ENCODE measurements around the gene SMIM20.

Gene SMIM20

DNA sequence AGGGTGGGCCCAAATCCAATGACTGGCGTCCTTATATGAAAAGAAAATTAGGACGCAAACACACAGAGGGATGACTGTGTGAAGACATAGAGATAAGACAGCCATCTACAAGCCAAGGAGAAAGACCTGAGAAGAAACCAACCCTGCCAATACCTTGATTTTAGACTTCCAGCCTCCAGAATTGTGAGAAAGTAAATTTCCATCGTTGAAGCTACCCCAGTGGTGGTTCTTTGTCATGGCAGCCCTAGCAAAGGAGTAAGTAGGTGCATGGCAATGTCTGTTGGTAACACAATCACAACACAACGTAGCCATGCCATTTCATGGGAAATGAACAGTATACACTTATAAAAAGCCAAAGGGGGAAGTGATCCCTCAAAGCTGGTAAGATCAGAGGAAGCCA is 25.3 kb downstream of the SMIM20 start:
- no peak overlapping the region for H3K4me3 ChIP-seq (ENCODE audit: low read depth, low read length)
- TF ChIP-seq, protein P1, sequence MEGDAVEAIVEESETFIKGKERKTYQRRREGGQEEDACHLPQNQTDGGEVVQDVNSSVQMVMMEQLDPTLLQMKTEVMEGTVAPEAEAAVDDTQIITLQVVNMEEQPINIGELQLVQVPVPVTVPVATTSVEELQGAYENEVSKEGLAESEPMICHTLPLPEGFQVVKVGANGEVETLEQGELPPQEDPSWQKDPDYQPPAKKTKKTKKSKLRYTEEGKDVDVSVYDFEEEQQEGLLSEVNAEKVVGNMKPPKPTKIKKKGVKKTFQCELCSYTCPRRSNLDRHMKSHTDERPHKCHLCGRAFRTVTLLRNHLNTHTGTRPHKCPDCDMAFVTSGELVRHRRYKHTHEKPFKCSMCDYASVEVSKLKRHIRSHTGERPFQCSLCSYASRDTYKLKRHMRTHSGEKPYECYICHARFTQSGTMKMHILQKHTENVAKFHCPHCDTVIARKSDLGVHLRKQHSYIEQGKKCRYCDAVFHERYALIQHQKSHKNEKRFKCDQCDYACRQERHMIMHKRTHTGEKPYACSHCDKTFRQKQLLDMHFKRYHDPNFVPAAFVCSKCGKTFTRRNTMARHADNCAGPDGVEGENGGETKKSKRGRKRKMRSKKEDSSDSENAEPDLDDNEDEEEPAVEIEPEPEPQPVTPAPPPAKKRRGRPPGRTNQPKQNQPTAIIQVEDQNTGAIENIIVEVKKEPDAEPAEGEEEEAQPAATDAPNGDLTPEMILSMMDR (IDR thresholded peaks at IDR 0.05; ENCODE audit: low read depth, low read length) = no peak

DNA sequence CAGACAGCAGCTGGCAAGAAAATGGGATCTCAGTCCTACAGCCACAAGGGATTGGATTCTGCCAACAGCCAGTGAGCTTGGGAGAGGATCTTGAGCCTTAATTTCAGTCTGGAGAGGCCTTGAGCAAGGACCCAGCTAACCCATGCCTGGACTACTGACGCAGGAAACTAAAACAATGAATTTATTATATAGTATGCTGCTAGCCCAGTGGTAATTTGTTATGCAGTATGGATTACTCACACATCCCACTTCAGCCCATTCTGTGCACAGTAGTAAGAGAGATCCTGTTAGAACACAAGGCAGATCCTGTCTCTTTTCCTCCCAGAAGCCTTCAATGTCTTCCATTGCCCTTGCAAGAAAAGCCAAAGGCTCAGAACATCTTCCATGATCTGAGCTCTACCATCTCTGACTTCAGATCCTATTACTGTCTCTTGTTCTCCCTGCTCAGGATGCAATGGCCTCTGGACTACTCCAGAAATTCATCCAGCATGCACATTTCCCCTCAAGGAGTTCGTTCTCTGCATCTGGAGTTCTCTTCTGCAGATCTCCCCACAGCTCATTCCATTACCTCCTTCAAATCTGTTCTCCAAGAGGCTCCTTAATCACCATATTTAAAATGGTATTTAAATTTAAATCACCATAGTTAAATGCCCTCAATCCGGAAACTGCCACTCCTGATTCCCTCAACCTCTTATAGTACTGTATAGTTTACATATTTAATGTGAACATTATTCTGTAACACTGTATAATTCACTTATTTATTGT is 27.6 kb downstream of the SMIM20 start:
- H3K4me3 ChIP-seq (ENCODE audit: low read depth, low read length) = no peak overlapping the region
- TF ChIP-seq, protein P1 (IDR thresholded peaks at IDR 0.05; ENCODE audit: low read depth, low read length) = no peak

DNA sequence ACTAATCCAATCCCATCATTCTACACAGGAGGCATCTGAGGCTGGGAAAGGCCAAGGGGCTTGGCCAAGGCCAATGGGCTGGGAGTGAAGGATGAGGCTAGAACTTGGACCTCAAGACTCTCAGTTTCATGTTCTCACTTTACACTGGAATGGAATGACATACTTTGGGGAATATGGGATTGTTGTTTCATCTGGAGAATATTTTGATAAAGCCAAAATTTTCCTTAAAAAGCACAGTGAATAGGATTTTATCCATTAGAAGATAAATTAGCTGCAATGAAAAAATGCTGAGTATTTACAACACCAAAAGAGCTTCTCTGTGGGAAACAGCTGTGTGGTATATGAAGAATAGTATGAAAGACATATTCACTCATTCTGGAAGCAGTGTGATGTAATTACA is 29.3 kb downstream of the SMIM20 start:
- TF ChIP-seq, protein P1 (IDR thresholded peaks at IDR 0.05; ENCODE audit: low read depth, low read length) = no peak
- H3K4me3 ChIP-seq (ENCODE audit: low read depth, low read length) = no peak overlapping the region

DNA sequence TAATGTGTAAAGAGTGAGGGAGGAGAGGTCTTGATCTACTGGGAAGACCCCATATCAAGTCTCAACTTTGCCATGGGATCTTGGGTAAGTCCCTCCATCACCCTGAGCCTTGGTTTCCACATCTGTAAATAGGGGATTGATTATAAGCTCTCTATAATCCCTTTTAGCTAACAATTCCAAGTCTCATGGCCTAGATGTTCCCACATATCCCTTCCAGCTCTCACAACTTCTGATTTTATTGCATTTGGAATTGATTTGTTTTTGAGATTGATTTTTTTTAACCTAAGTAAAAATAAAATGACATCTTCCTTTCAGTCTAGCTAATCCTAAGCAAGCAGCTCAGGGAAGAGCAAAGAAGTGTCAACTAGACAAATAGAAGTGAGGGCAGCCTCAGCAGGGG is 29.8 kb downstream of the SMIM20 start:
- TF ChIP-seq, protein P1 (IDR thresholded peaks at IDR 0.05; ENCODE audit: low read depth, low read length) = no peak
- no peak overlapping the region for H3K4me3 ChIP-seq (ENCODE audit: low read depth, low read length)

DNA sequence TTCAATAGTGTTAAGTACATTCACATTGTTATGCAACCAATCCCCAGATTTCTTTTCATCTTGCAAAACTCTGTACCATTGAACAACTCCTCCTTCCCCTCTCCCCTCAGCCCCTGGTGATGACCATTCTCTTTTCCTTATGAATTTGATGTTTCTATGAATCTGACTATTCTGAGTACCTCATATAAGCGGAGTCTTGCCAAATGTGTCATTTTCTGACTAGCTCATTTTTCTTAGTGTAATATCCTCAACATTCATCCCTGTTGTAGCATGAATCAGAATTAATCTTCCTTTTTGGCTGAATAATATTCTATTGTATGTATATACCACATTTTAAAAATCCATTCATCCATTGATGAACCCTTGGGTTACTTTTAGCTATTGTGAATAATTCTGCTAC is 34.0 kb downstream of the SMIM20 start:
- H3K4me3 ChIP-seq (ENCODE audit: low read depth, low read length) = no peak overlapping the region
- TF ChIP-seq, protein P1 (IDR thresholded peaks at IDR 0.05; ENCODE audit: low read depth, low read length) = no peak

DNA sequence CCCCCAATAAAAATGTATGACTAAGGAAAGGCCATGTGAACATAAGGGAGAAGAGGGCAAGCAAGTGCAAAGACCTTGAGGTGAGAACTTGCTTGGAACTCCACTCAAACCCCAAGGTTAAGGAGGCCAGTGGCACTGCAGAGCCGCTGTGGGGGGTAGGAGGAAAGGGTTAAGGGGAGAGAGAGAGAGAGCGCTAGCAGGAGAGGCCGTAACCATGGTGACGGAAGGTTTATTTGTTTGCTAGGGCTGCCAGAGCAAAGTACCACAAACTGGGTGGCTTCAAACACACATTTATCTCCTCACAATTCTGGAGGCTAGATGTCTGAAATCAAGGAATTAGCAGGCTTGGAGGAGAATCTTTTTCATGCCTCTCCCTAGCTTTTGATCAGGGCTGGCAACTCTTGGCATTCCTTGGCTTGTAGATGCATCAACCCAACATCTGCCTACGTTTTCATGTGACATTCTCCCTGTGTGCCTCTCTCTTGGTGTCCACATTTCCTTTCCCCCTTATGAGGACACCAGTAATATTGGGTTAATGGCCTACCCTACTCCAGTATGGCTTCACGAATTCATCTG is 35.2 kb downstream of the SMIM20 start:
- TF ChIP-seq, protein P1 (IDR thresholded peaks at IDR 0.05; ENCODE audit: low read depth, low read length) = no peak

DNA sequence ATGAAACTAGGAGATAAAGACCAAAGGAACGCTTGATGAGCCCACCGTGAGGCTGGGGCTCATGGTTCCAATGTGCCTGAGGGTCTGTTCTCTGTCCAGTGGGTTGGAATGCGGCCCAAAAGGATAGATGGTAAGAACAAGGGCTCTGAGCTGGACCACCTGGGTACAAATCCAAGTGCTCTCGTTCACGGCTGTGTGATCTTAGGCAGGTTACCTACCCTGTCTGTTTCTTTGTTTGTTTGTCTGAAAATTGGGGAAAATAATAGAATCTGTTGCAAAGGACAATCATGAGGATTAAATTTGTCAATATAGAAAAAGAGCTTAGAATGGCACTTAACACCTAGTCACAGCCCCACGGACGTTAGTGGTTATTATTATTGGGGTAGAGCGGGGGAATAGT is 36.0 kb downstream of the SMIM20 start:
- TF ChIP-seq, protein P1 (IDR thresholded peaks at IDR 0.05; ENCODE audit: low read depth, low read length) = no peak
- H3K4me3 ChIP-seq (ENCODE audit: low read depth, low read length) = no peak overlapping the region

More for the DNA sequence above, 35.2 kb downstream of the SMIM20 start:
- no peak overlapping the region for H3K4me3 ChIP-seq (ENCODE audit: low read depth, low read length)
